T-helper 9 cell (primary cell): ENCODE measurements around the gene OSBPL3.
"Not testable (repeated sequence)": the region's sequence is repeated elsewhere in the genome, so short reads cannot be mapped to it uniquely, and the experiment has no call there.

Experiments
- DNase-seq: peaks from one replicate; pipeline ENCODE4 v3.0.0-alpha.2; 2020
- total RNA-seq, 2 donors: gene quantifications; one replicate each; lab custom pipeline; 2026; lab: John Stamatoyannopoulos, UW

The OSBPL3 gene
- total RNA-seq, result 86.4 to 157 reads per million in 2 donors

GRCh38 chr7:24979863-24980533, at the start of gene OSBPL3:
TSS of gene OSBPL3 (minus strand) at chr7:24980178. CDS start at chr7:24892472, 87,706 bp downstream.
- DNase-seq, result peak; percentile 95

- DNase-seq, result peak; percentile 3
Measured at GRCh38 chr7:25029075-25029474, 49.1 kb upstream of the OSBPL3 start.

GRCh38 chr7:25028370-25029021, 48.5 kb upstream of the OSBPL3 start:
- peak; percentile 6 for DNase-seq

- DNase-seq, result no peak
Measured at GRCh38 chr7:25026156-25026555, 46.2 kb upstream of the OSBPL3 start.

- no peak for DNase-seq
Measured at GRCh38 chr7:25025218-25025671, 45.3 kb upstream of the OSBPL3 start.

- no peak for DNase-seq
Measured at GRCh38 chr7:25024066-25024465, 44.1 kb upstream of the OSBPL3 start.

- not testable (repeated sequence) for DNase-seq
Measured at GRCh38 chr7:25017671-25018070, 37.7 kb upstream of the OSBPL3 start.

GRCh38 chr7:25014756-25015155, 34.8 kb upstream of the OSBPL3 start:
- no peak for DNase-seq

- DNase-seq, result not testable (repeated sequence)
Measured at GRCh38 chr7:25012710-25013109, 32.7 kb upstream of the OSBPL3 start.

GRCh38 chr7:25012254-25012653, 32.3 kb upstream of the OSBPL3 start:
- no peak for DNase-seq

GRCh38 chr7:25009257-25009656, 29.3 kb upstream of the OSBPL3 start:
- DNase-seq, result no peak

GRCh38 chr7:25007668-25008067, 27.7 kb upstream of the OSBPL3 start:
- DNase-seq, result no peak

GRCh38 chr7:25006276-25006675, 26.3 kb upstream of the OSBPL3 start:
- no peak for DNase-seq

GRCh38 chr7:25005658-25006057, 25.7 kb upstream of the OSBPL3 start:
- DNase-seq, result no peak

- DNase-seq, result no peak
Measured at GRCh38 chr7:25002786-25003185, 22.8 kb upstream of the OSBPL3 start.

GRCh38 chr7:24995466-24995865, 15.5 kb upstream of the OSBPL3 start:
- no peak for DNase-seq

- no peak for DNase-seq
Measured at GRCh38 chr7:24992314-24992713, 12.3 kb upstream of the OSBPL3 start.

- DNase-seq, result no peak
Measured at GRCh38 chr7:24991353-24991752, 11.4 kb upstream of the OSBPL3 start.

GRCh38 chr7:24987331-24987842, 7.4 kb upstream of the OSBPL3 start:
- no peak for DNase-seq

GRCh38 chr7:24982917-24983316, 2.9 kb upstream of the OSBPL3 start:
- no peak for DNase-seq

- DNase-seq, result peak; percentile 39
Measured at GRCh38 chr7:24981171-24981951, 1.4 kb upstream of the OSBPL3 start.

- no peak for DNase-seq
Measured at GRCh38 chr7:24980534-24981170, 674 bp upstream of the OSBPL3 start.

GRCh38 chr7:24979470-24979862, 512 bp downstream of the OSBPL3 start:
- DNase-seq, result peak; percentile 73
